K562 (cell line): ENCODE data around the gene CCDC171. TPM values are rescaled to one million over a fixed set of nuclear protein-coding genes. Genes with fewer than 3 reads are reported as not detected.

Source experiments
- ATAC-seq: fragments of 200-7000 bp; cut with Tn5 transposase; 3 replicates; pipeline ENCODE4 v1.9.1; 2020; ENCODE audit warnings: moderate library complexity
- BruUV-seq: library from RNA; stranded (reverse); fragments of 400-500 nt; replicated peaks from 2 replicates; lab custom pipeline; 2021; lab: Mats Ljungman, UMichigan
- CTCF ChIA-PET: fragments of 300-600 bp; formaldehyde crosslinking; extraction: SDS; loops from one replicate; lab custom pipeline; 2021; ENCODE audit warnings: low intra/inter-chr PET ratio; lab: Yijun Ruan, JAX
- POLR2A ChIA-PET: fragments of 300-600, 350-650 bp; sonication (Branson Sonifier 250); formaldehyde crosslinking; extraction: SDS; loops from one replicate; lab custom pipeline; 2021; ENCODE audit warnings: antibody characterized with exemption, inconsistent platforms; lab: Yijun Ruan, JAX
- DNase-seq, 4 experiments: peaks; one replicate each; pipeline versions ENCODE4 v3.0.0 to v3.0.0-alpha.2; 2011 to 2018; ENCODE audit warnings: low spot score in 3 of 4, mixed read lengths in 3 of 4; ENCODE audit errors: extremely low read depth in 1 of 4
- FAIRE-seq: peaks from 2 replicates; lab custom pipeline; 2011; peaks lifted over from hg19 to GRCh38; lab: Jason Lieb, UNC
- H2AFZ ChIP-seq: 2 replicates; pipeline ENCODE4 v1.6.0; 2011; ENCODE audit warnings: low read depth, low read length, control low read depth, inconsistent platforms
- H3K27ac ChIP-seq: fragments of 200-600 bp; 3 replicates; pipeline ENCODE4 v1.8.0; 2011; ENCODE audit warnings: low read depth, mild to moderate bottlenecking, control low read depth, inconsistent platforms, low read length, moderate library complexity, mixed read lengths; ENCODE audit errors: extremely low read depth
- H3K27me3 ChIP-seq, 2 experiments: fragments of 300-600 bp in 1 of 2; 2 replicates in 1 of 2; 3 replicates in 1 of 2; pipeline versions ENCODE4 v1.6.0 to v1.8.0; 2011; ENCODE audit warnings: inconsistent platforms in 2 of 2, low read length in 2 of 2, mild to moderate bottlenecking in 1 of 2, mixed read lengths in 1 of 2, moderate library complexity in 1 of 2; ENCODE audit not compliant: control insufficient read depth in 2 of 2, insufficient read depth in 2 of 2
- H3K36me3 ChIP-seq: fragments of 300-600 bp; 3 replicates; pipeline ENCODE4 v1.8.0; 2011; ENCODE audit warnings: mild to moderate bottlenecking, low read length, inconsistent platforms; ENCODE audit not compliant: control insufficient read depth, insufficient read depth
- H3K4me1 ChIP-seq, 2 experiments: fragments of 200-600 bp in 1 of 2; replicated peaks in 1 of 2; 2 replicates in 1 of 2; 3 replicates in 1 of 2; pipeline versions ENCODE4 v1.5.1 to v1.8.0; 2011; ENCODE audit warnings: inconsistent platforms in 2 of 2, low read length in 2 of 2, mild to moderate bottlenecking in 1 of 2, mixed read lengths in 1 of 2, moderate library complexity in 1 of 2; ENCODE audit not compliant: control insufficient read depth in 2 of 2, insufficient read depth in 2 of 2
- H3K4me2 ChIP-seq: 2 replicates; pipeline ENCODE4 v1.6.1; 2011; ENCODE audit warnings: low read length, control low read depth, inconsistent platforms, mixed read lengths; ENCODE audit not compliant: insufficient read depth
- H3K4me3 ChIP-seq: fragments of 200-600 bp; sonication (generic), shearing (Covaris generic); 2 replicates; pipeline ENCODE4 v1.5.1; 2016; ENCODE audit warnings: control low read depth, inconsistent platforms
- H3K79me2 ChIP-seq: fragments of 200-600 bp; 3 replicates; pipeline ENCODE4 v1.8.0; 2011; ENCODE audit warnings: low read length, inconsistent platforms; ENCODE audit not compliant: control insufficient read depth, insufficient read depth
- H3K9ac ChIP-seq, 2 experiments: 2 replicates each; pipeline versions ENCODE4 v1.6.0 to v1.6.1; 2011; ENCODE audit warnings: low read depth in 2 of 2, low read length in 2 of 2, control low read depth in 1 of 2, inconsistent platforms in 1 of 2, mild to moderate bottlenecking in 1 of 2, mixed read lengths in 1 of 2; ENCODE audit not compliant: insufficient read depth in 1 of 2
- H3K9me1 ChIP-seq: one replicate; pipeline ENCODE4 v1.6.0; 2011; ENCODE audit warnings: inconsistent platforms, mild to moderate bottlenecking, low read length, moderate library complexity; ENCODE audit not compliant: control insufficient read depth, insufficient read depth
- H3K9me3 ChIP-seq: replicated peaks from 2 replicates; pipeline ENCODE4 v1.5.1; 2011; ENCODE audit warnings: low read depth, low read length, inconsistent platforms; ENCODE audit not compliant: control insufficient read depth, insufficient read depth
- H4K20me1 ChIP-seq: replicated peaks from 2 replicates; pipeline ENCODE4 v1.6.1; 2011; ENCODE audit warnings: low read length, inconsistent platforms, mixed read lengths; ENCODE audit not compliant: control insufficient read depth, insufficient read depth
- ARHGAP35 ChIP-seq: fragments of 450-650 bp; IDR thresholded peaks from 2 replicates; pipeline ENCODE4 v1.6.1; 2018; ENCODE audit not compliant: partially characterized antibody
- ATF4 ChIP-seq: fragments of 450-650 bp; formaldehyde crosslinking; IDR thresholded peaks from 2 replicates; pipeline ENCODE4 v1.4.0; 2022; ENCODE audit warnings: mild to moderate bottlenecking, moderate library complexity
- ETS1 ChIP-seq: conservative IDR thresholded peaks from 2 replicates; pipeline ENCODE4 v1.6.1; 2011; ENCODE audit warnings: low read depth, mild to moderate bottlenecking, low read length; ENCODE audit not compliant: control insufficient read depth
- HOMEZ ChIP-seq: fragments of 250-450 bp; sonication (Bioruptor Pico); IDR thresholded peaks from 2 replicates; pipeline ENCODE4 v1.4.0; 2020; ENCODE audit warnings: mild to moderate bottlenecking, moderate library complexity
- MTA3 ChIP-seq: fragments of 450-650 bp; formaldehyde crosslinking; IDR thresholded peaks from 2 replicates; pipeline ENCODE4 v1.6.1; 2017; ENCODE audit warnings: mild to moderate bottlenecking, borderline replicate concordance
- PRPF4 ChIP-seq: fragments of 200-400 bp; formaldehyde crosslinking; IDR thresholded peaks from one replicate; pipeline ENCODE4 v1.6.1; 2017; ENCODE audit warnings: low read length, low read depth, mild to moderate bottlenecking; ENCODE audit not compliant: insufficient read depth, poor library complexity, severe bottlenecking
- PURB ChIP-seq: sonication (generic); formaldehyde crosslinking; IDR thresholded peaks from 2 replicates; pipeline ENCODE4 v1.9.0; 2021; ENCODE audit warnings: low read depth, mild to moderate bottlenecking, missing genetic modification reagents
- ZNF143 ChIP-seq: sonication (generic); formaldehyde crosslinking; IDR thresholded peaks from 2 replicates; pipeline ENCODE4 v1.9.0; 2022; ENCODE audit warnings: mild to moderate bottlenecking, missing genetic modification reagents
- ZNF354B ChIP-seq: fragments of 250-450 bp; sonication (Bioruptor Pico); IDR thresholded peaks from 2 replicates; pipeline ENCODE4 v1.4.0; 2020
- ZNF644 ChIP-seq: fragments of 200-800 bp; sonication (Bioruptor generic); IDR thresholded peaks from 2 replicates; pipeline ENCODE4 v1.6.1; 2016; ENCODE audit warnings: low read depth, missing genetic modification characterization, missing compliant biosample characterization
- WGBS: fragments of 100-300 bp; shearing (Covaris generic); methylation state at CpG from one replicate; pipeline ENCODE4 v1.1.6; 2016; ENCODE audit warnings: low coverage, mixed read lengths; ENCODE audit not compliant: insufficient coverage; ENCODE audit errors: missing lambda C conversion rate; 5-methylcytosine and 5-hydroxymethylcytosine counted together
- in situ Hi-C: fragments of 300-500 bp; cut with MboI; formaldehyde crosslinking; loops from 4 replicates; pipeline ENCODE4 v1.15.0; 2018; ENCODE audit warnings: inconsistent platforms, mixed read lengths
- intact Hi-C: fragments of 100-400 bp; cut with micrococcal nuclease; formaldehyde crosslinking; loops from 2 replicates; pipeline ENCODE4 v1.14.2; 2022
- polyA plus RNA-seq, 8 experiments: library from polyadenylated mRNA; depleted of rRNA in 4 of 8; stranded (reverse) in 5 of 8; unstranded in 3 of 8; fragments of >200 nt; fragmentation: Nextera tagmentation in 2 of 8; fragmentation: Illumina TruSeq in 1 of 8; extraction: Ambion mirVana in 2 of 8; extraction: Trizol in 1 of 8; gene quantifications; 2 replicates each; pipeline versions ENCODE4 v1.2.1 to v1.2.3, GENCODE V29; 2011 to 2014; ENCODE audit warnings: inconsistent platforms in 1 of 8, missing spikeins in 1 of 8
- total RNA-seq, 7 experiments: library from RNA; depleted of rRNA in 6 of 7; stranded (reverse); fragments of >200 nt in 6 of 7; fragmentation: Illumina TruSeq in 2 of 7; extraction: Trizol in 2 of 7; gene quantifications; 2 replicates each; pipeline versions ENCODE4 v1.2.1 to v1.2.3, GENCODE V29; 2011 to 2021; ENCODE audit warnings: low replicate concordance in 1 of 7

Gene CCDC171
- total and polyA plus RNA-seq, 9 of the 15 experiments (the other 6 are each of a cell fraction or from before 2014, with no cell fraction given), result 0.08 to 3.8 (median 0.27) TPM

- Histone ChIP-seq H3K79me2 (no peaks in the 10 kb centered on the region), H2AFZ (no peak overlapping the region), H4K20me1 (no peaks in the 10 kb centered on the region), H3K27me3 (no peaks in the 10 kb centered on the region), H3K9me1 (no peaks in the 10 kb centered on the region), H3K27ac (no peak overlapping the region), H3K36me3 (no peaks in the 10 kb centered on the region), H3K9ac (no peak overlapping the region), H3K4me3 (no peak overlapping the region), H3K4me2 (no peak overlapping the region), H3K4me1 (no peaks in the 10 kb centered on the region), H3K9me3 (no peaks in the 10 kb centered on the region)
- ATAC-seq (no peak), FAIRE-seq (no peak), DNase-seq (no peak)
- intact Hi-C loops, result no loop called here
- no TSS peak for BruUV-seq
- ChIA-PET POLR2A (no interaction called here), CTCF (no interaction called here)
- in situ Hi-C loops, result no loop called here
- TF ChIP-seq MTA3 (no peak), ATF4 (CRISPR knock-in tag) (no peak), PRPF4 (no peak), ZNF143 (CRISPR knock-in tag) (no peak), ETS1 (no peak), ZNF644 (tag) (no peak), ARHGAP35 (no peak), PURB (CRISPR knock-in tag) (no peak), HOMEZ (CRISPR knock-in tag) (no peak), ZNF354B (no peak)
- WGBS, result 0% methylated on average over 3 of the region's 3 CpGs
Observed at GRCh38 chr9:15942831-15943424, 390.1 kb downstream of the CCDC171 start.
